Endothelial cell of hepatic sinusoid (primary cell): ENCODE data around the gene APOBEC3F.
"Not testable (repeated sequence)": the region's sequence is repeated elsewhere in the genome, so short reads cannot be mapped to it uniquely, and the experiment has no call there.

Source experiments
- in situ Hi-C: cut with HindIII; loops from 2 replicates; pipeline ENCODE4 v1.10.0; 2017; ENCODE audit warnings: low sequenced_read_pairs

The APOBEC3F gene

DNA sequence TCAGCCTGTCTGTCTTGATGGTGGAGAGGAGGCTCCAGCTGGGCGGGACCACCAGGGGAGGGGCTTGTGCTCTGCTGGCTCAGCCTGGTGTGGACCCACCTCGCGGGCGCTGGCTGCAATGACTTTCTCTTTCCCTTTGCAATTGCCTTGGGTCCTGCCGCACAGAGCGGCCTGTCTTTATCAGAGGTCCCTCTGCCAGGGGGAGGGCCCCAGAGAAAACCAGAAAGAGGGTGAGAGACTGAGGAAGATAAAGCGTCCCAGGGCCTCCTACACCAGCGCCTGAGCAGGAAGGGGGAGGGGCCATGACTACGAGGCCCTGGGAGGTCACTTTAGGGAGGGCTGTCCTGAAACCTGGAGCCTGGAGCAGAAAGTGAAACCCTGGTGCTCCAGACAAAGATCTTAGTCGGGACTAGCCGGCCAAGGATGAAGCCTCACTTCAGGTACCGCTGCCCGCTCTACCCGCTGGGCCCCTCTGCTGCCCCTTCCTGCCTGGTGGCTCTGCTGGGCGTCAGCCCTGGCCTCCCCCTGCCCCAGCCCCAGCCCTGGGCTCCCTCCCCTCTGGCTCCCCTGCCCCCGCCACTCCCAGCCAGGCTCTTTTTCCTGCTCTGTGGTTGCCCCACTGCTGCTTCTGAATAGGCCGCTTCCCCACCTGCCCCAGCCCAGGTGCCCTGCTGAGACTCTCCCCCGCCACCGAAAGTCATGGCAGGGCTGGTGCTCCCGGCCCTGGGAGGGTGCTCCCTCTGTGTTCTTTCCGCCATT, at the start of gene APOBEC3F:
Gene APOBEC3F (plus strand): TSS at position 327 of the 759 bp plus-strand sequence. CDS start 97 bp downstream, at position 424.
- in situ Hi-C loops = not testable (repeated sequence)

DNA sequence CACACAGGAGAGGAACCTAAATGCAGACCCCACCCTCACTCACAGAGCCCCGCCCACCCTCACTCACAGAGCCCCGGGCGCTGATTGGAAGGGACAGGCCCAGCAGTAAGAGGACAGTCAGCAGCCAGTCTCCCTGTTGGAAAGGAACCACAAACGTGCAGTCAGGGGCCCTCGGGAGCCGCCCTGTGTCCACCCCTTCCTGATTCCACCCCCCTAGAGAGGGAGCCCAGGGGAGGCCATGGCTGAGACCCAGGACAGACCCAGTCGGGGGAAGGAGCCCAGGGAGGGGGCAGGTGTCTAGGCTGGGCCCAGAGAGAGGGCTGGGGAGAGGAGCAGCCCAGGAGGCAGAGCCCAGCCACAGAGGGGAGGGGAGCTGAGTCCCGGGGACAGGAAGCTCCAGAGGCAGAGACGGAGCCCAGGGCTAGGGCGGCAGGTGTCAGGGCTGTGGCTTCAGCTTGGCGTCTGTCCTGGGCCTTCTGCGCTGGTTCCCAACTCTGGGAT, 47.7 kb upstream of the APOBEC3F start:
- in situ Hi-C loops = not testable (repeated sequence)

DNA sequence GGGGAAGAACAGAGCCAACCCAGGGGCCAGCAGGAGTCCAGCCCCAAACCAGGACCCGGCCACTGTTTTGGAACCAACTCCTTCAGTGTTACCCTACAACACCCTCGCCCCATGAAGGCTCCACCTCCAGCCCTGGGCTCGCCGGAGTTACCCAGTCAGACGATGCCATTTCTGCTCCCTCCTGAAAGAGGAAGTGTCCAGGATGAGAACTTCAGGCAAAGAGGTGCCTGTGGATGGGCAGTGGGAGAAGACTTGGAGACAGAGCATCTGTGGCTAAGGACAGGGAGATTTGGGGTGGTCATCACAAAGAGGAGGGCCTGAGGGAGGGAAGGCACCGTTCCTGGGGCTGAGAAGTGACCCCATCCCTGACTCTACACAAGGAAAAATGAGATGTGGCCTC, 44.6 kb upstream of the APOBEC3F start:
- in situ Hi-C loops = no loop called here

DNA sequence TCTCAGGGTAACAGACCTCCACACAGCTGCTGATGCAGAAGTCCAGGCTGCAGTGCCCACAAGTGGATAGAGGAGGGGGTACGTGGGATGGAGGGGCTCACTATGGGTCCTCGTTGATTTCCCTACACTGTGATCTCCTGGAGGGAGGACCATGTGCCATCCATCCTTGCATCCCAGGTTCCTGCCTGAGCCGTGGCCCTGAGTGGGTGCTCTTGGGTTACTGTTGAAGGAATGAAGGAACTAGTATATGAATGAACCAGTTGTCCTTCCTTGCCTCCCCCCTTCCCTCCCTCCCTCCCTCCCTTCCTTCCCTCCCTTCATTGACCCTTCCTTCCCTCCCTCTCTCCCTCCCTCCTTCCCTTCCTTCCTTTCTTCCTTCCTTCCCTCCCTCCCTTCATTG, 43.1 kb upstream of the APOBEC3F start:
- in situ Hi-C loops = no loop called here

DNA sequence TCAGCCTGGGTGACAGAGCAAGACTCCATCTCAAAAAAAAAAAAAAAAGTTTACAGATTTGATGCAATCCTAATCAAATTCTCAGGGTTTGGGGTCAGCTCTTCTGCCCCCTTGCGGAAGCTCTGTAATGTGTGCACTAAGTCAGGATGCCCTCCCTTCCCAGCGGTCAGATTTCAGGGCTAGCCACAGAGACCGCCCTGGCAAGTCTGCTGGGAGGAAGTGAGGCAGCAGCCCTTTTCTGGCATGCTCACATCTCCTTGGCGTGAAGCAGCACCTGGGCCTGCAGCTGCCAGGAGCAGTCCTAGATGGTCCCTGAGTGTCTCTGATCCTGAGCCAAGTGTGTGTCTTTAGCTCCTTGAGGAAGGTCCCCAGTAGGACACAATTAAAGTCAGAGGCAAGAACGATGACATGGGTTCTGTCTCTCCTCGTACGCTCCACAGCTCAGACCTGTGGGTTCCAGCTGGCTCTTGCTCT, 37.5 kb upstream of the APOBEC3F start:
- in situ Hi-C loops = no loop called here

DNA sequence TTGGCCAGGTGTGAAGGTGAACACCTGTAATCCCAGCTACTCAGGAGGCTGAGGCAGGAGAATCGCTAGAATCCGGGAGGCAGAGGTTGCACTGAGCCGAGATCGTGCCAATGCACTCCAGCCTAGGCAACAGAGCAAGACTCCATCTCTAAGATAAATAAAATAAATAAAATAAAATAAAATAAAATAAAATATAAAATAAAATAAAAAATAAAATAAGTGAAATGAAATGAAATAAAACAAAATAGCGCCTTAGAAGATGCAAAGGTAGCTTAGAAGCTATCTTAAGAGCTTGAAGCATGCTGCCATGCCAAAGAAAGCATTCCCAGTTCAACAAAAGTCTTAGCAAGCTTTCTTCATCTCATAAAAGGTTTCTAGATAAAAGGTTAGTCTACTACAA, 33.5 kb upstream of the APOBEC3F start:
- in situ Hi-C loops = loop anchor here (5.0 kb wide), 3 partner anchors 40 to 120 kb away; no protein-coding TSS in a partner anchor

DNA sequence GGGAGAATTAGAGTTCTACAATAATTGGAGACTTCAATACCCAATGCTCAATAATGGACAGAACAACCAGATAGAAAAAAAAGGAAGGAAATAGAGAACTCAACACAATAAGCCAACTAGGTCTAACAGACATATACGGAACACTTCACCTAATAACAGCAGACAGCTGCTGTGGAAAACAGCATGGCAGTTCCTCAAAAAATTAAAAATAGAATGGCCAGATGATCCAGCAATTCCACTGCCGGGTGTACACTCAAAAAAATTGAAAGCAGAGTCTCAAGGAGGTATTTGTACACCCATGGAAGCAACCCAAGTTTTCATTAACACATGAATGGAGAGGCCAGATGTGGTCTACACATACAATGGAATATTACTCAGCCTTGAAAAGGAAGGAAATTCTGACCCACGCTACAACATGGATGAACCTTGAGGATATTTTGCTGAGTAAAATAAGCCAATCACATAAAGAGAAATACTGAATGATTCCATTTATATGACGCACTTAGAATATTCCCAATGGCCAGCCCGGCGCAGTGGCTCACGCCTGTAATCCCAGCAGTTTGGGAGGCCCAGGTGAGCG, 32.3 kb upstream of the APOBEC3F start:
- in situ Hi-C loops = loop anchor here (5.0 kb wide), 3 partner anchors 39 to 119 kb away; no protein-coding TSS in a partner anchor

DNA sequence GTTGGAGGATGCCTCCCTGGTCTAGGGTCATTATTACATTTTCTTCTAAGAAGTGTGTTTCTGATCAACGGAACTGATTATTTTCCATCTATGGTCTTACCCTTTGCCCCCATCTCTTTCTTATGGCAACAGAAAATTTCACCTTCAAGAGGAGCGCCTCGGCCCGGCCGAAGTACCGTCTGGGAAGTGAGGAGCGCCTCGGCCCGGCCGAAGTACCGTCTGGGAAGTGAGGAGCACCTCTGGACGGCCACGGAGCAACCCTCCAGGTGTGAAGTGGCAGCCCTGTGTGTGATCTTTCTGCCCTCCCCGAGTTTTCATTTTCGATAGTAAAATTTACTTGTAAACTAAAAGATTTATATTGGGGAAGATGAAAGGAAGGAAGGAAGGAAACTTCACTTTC, 29.7 kb upstream of the APOBEC3F start:
- in situ Hi-C loops = no loop called here

DNA sequence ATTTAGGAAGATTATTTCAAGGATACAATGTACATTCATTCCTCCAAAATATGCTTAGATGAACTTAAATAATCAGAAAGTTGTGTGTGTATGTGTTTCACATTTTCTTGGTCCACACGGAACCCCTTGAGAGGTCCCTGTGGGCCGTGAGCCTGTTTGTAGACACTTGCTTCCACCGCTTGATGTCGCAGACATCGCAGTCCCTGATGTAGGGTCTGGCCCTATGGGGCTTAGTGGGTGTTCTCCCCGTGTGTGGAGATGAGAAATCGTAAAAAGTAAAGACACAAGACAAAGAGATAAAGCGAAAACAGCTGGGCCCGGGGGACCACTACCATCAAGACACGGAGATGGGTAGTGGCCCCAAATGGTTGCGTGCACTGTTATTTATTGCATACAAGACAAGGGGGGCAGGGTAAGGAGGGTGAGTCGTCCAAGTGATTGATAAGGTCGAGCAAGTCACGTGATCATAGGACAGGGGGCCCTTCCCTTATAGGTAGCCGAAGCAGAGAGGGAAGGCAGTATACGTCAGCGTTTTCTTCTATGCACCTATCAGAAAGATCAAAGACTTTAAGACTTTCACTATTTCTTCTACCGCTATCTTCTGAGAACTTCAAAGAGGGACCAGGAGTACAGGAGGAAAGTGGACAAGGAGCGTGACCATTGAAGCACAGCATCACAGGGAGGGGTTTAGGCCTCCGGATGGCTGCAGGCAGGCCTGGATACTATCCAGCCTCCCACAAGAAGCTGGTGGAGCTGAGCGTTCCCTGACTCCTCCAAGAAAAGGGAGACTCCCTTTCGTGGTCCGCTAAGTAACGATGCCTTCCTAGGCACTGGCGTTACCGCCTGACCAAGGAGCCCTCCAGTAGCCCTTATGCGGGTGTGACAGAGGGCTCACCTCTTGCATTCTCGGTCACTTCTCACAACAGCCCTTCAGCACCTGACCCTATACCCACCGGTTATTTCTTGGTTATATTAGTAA, 27.8 kb upstream of the APOBEC3F start:
- in situ Hi-C loops = no loop called here

DNA sequence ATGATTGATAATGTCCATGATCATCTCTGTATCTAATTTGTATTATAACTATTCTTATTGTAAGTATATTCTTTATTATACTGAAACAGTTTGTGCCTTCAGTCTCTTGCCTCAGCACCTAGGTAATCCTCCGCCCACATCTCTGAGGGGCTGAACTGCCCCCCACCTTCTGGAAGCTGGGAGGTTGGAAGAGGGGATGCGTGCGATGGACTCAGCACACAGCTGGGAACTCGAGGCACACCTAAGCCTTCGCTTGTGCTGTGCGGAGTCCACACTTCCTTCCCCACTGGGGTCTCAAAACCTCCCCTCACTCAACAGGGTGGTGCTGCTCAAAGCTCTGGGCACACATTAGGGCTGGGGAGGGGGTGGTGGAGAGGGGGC, 27.1 kb upstream of the APOBEC3F start:
- in situ Hi-C loops = not testable (repeated sequence)

DNA sequence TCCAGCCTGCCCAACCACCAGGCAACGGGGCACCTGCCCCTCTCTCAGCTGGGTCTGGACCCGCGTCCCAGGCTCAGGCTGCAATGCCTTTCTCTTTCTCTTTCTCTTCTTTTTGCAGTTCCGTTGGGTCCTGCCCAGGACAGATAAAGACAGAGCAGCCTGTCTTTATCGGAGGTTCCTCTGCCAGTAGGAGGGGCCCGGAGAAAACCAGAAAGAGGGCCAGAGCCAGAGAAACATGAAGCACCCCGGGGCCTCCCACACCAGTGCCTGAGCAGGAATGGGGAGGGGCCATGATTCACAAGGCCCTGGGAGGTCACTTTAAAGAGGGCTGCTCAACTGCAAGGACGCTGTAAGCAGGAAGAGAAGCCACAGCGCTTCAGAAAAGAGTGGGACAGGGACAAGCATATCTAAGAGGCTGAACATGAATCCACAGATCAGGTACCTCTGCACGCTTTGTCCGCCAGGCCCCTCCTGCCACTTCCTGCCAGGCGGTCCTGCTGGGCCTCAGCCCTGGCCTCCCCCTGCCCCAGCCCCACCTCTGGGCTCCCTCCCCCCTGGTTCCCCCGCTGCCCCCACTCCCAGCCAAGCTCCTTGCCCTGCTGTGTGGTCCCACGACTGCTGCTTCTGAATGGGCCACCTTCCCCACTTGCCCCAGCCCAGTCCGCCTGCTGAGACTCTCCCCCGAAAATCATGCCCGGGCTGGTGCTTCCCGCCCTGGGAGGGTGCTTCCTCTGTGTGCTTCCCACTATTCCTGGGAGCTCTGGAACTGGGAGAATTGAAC, 26.5 kb upstream of the APOBEC3F start, which contains the start of gene APOBEC3C:
Gene APOBEC3C (plus strand): TSS at position 316 of the 781 bp plus-strand sequence. CDS start 106 bp downstream, at position 422.
- in situ Hi-C loops = no loop called here

DNA sequence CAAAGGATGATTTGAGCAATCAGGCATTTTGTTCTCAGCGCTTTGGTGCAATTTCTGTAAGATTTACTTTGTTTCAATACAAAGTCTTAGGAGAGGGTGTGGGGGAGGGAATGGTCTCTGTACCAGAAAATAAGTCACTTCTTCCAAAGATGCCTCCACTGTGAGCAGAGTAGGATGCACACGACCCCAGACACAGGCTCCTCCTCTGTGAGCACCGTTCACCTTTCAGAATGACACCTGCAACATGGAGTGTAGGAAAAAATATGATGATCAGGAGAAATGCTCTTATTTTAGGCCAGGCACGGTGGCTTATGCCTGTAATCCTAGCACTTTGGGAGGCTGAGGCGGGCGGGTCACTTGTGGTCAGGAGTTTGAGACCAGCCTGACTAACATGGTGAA, 25.9 kb upstream of the APOBEC3F start:
- in situ Hi-C loops = not testable (repeated sequence)

DNA sequence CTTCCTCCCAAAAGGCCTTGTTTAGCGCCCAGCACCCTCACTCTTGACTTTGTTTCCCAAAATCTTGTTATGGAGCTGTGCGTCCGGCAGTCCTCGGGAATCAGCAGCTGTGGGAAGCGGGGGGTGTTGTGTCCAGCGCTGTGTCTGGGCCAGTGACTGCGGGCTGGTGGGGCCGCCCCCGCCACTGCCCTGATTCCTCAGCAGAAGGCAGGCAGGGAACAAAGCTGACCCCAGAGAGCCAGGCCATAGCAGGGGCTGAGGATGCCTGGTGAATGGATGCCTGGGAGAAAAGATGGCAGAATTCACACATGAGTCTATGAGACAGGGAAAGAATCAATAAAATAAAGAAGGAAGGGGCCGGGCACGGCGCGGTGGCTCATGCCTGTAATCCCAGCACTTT, 24.1 kb upstream of the APOBEC3F start:
- in situ Hi-C loops = no loop called here

DNA sequence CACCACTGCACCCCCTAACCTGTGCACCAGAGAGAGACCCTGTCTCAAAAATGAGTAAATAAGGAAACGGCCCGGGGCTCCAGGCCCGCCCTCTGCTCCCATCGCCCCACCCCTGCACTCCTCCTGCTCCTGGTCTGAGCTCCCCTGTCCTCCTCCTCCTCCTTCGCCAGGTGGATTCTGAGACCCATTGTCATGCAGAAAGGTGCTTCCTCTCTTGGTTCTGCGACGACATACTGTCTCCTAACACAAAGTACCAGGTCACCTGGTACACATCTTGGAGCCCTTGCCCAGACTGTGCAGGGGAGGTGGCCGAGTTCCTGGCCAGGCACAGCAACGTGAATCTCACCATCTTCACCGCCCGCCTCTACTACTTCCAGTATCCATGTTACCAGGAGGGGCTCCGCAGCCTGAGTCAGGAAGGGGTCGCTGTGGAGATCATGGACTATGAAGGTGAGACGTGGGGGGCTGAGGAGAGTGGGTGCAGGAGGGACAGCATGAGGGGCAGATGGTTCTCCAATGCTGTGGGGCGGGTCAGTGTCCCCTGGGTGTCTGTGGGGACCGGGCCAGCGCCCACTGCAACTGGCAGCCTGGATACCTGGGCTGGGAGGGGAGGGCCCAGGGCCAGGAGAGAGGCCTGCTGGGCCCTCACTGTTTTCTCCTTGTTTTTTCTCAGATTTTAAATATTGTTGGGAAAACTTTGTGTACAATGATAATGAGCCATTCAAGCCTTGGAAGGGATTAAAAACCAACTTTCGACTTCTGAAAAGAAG, 22.9 kb upstream of the APOBEC3F start:
- in situ Hi-C loops = no loop called here

DNA sequence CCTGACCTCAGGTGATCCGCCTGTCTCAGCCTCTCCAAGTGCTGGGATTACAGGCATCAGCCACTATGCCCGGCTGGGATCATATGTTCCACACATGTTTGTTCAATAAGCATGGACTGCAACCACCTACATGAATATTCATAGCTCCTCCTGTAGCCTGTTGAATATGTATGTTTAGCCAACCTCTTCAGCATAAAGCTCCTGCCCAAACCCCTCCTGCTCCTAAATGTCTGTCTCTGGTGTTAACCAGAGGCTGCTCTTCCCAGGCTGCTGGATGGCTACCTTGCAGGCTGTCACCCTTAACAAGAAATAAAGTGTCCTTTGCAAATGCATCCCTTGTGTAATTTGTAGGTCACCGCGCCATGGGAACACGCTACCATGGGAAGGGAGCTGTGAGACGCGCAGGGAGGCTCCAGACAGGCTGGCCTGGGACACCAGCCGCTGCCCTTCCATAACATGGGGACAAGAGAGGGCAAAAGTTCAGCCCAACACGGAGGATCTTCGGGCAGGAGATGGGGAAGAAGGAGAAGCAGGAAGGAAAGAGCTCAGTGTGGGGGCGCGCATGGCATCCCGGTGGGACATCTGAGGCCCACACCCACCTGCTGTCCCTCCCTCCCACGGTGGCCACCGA, 20.5 kb upstream of the APOBEC3F start:
- in situ Hi-C loops = not testable (repeated sequence)

DNA sequence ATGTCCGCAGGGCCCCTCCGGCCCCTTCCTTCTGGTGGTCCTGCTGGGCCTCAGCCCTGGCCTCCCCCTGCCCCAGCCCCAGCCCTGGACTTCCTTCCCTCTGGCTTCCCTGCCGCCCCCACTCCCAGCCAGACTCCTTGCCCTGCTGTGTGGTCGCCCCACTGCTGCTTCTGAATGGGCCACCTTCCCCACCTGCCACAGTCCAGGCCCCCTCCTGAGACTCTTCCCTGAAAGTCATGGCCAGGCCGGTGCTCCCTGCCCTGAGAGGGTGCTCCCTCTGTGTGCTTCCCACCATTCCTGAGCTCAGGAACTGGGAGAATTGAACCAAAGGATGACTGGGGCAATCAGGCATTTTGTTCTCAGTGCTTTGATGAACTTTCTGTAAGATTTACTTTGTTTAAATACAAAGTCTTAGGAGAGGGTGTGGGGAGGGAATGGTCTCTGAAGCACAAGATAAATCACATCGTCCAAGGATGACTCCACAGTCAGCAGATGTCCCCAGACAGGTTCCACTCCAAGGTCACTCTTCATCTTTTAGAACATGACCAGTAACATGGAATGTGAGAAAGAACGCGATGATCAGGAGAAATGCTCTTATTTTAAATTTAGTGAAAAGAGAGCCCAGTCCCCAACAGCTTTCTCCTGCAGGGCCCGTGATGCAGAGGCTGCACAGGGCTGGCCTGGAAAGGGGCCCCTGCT, 19.0 kb upstream of the APOBEC3F start:
- in situ Hi-C loops = no loop called here

DNA sequence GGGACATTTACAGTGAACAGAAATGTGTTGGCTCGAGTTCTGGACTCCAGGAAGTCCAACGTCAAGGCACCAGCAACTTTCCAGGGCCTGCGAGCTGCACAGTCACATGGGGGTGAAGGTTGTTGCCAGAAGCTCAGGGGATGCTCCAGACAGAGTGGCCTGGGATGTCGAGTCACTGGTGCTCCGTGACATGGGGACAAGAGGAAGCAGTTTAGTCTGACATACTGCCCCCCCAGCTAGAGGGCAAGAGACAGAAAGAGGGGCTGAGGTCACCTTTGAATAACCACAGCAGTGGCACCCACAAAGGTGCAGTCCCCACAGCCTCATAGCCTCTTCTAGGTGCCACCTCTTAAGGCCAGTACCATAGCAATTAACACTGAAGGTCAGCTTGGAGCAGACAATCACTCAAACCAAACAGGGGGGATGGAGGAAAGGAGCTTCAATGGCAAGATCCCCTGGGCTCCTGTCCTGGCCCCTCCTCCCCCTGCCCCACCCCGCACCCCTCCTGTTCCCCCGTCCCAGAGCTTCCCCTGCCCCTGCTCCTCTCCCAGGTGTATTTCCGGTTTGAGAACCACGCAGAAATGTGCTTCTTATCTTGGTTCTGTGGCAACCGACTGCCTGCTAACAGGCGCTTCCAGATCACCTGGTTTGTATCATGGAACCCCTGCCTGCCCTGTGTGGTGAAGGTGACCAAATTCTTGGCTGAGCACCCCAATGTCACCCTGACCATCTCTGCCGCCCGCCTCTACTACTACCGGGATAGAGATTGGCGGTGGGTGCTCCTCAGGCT, 15.9 kb upstream of the APOBEC3F start:
- in situ Hi-C loops = no loop called here
